B cell (primary cell): ENCODE results near the gene RPS19. TPM values are rescaled to one million over a fixed set of nuclear protein-coding genes. Genes with fewer than 3 reads are reported as not detected.
A peak's percentile ranks its signal among the peaks of the same experiment; 100 is the strongest.

Source experiments
- ATAC-seq: fragments of 200-7000 bp; cut with Tn5 transposase; one replicate; pipeline ENCODE4 v1.10.0; 2021; ENCODE audit warnings: low read depth, mild to moderate bottlenecking, moderate number of reproducible peaks, moderate library complexity
- CTCF ChIA-PET: fragments of 350-600 bp; sonication (Branson Sonifier 250); formaldehyde crosslinking; loops from one replicate; lab custom pipeline; 2021; ENCODE audit warnings: antibody characterized with exemption, inconsistent platforms; lab: Charles Lee
- POLR2A ChIA-PET: fragments of 350-600 bp; sonication (Branson Sonifier 250); formaldehyde crosslinking; loops from one replicate; lab custom pipeline; 2021; ENCODE audit warnings: antibody characterized with exemption; lab: Charles Lee
- DNase-seq: peaks from one replicate; pipeline ENCODE4 v3.0.0; 2013
- H2AFZ ChIP-seq: 2 replicates; pipeline ENCODE4 v1.6.1; 2012; ENCODE audit warnings: mild to moderate bottlenecking, low read depth, low read length; ENCODE audit not compliant: insufficient read depth, poor library complexity, severe bottlenecking
- H3K27ac ChIP-seq, 2 donors: 1 replicate in 1 of 2; 2 replicates in 1 of 2; pipeline ENCODE4 v1.5.1; 2012 to 2013; ENCODE audit warnings: low read length in 2 of 2, mild to moderate bottlenecking in 2 of 2, moderate library complexity in 1 of 2
- H3K27me3 ChIP-seq, 4 experiments: fragments of 200-600 bp in 1 of 4; sonication (generic) in 1 of 4; replicated peaks in 1 of 4; 1 replicate in 2 of 4; 2 replicates in 2 of 4; pipeline versions ENCODE4 v1.6.1 to v1.7.0; 2013 to 2016; ENCODE audit warnings: low read length in 3 of 4, mild to moderate bottlenecking in 2 of 4, mixed read lengths in 1 of 4, moderate library complexity in 1 of 4; ENCODE audit not compliant: insufficient read depth in 4 of 4, control insufficient read depth in 3 of 4; ENCODE audit errors: control extremely low read depth in 1 of 4
- H3K36me3 ChIP-seq, 2 experiments: replicated peaks in 1 of 2; 1 replicate in 1 of 2; 2 replicates in 1 of 2; pipeline versions ENCODE4 v1.6.1 to v1.7.1; 2013; ENCODE audit warnings: low read length in 1 of 2; ENCODE audit not compliant: insufficient read depth in 2 of 2, control insufficient read depth in 1 of 2; ENCODE audit errors: control extremely low read depth in 1 of 2, extremely low read depth in 1 of 2
- H3K4me1 ChIP-seq, 2 donors: fragments of 200-600 bp in 1 of 2; sonication (generic) in 1 of 2; 1 replicate in 1 of 2; 2 replicates in 1 of 2; pipeline versions ENCODE4 v1.5.1 to v1.6.1; 2013 to 2017; ENCODE audit warnings: low read length in 2 of 2; ENCODE audit not compliant: control insufficient read depth in 2 of 2, insufficient read depth in 2 of 2
- H3K4me2 ChIP-seq: replicated peaks from 2 replicates; pipeline ENCODE3; 2012; ENCODE audit warnings: mild to moderate bottlenecking, low read depth, low read length; ENCODE audit not compliant: poor library complexity, severe bottlenecking
- H3K4me3 ChIP-seq, 5 experiments: fragments of 200-600 bp in 1 of 5; sonication (generic) in 1 of 5; 1 replicate in 3 of 5; 2 replicates in 2 of 5; pipeline versions ENCODE4 v1.5.1 to v1.7.0; 2011 to 2016; ENCODE audit warnings: low read length in 4 of 5, mild to moderate bottlenecking in 4 of 5, low read depth in 2 of 5, control low read depth in 1 of 5, moderate library complexity in 1 of 5; ENCODE audit not compliant: insufficient read depth in 1 of 5; ENCODE audit errors: control extremely low read depth in 1 of 5, extremely low read depth in 1 of 5
- H3K79me2 ChIP-seq: fragments of 200-600 bp; sonication (generic); one replicate; pipeline ENCODE4 v1.6.0; 2016; ENCODE audit warnings: low read length; ENCODE audit not compliant: control insufficient read depth, insufficient read depth
- H3K9ac ChIP-seq: fragments of 200-600 bp; sonication (generic); 2 replicates; pipeline ENCODE4 v1.6.1; 2017; ENCODE audit warnings: mild to moderate bottlenecking, low read length, moderate library complexity
- H3K9me3 ChIP-seq, 3 donors: one replicate each; pipeline versions ENCODE4 v1.6.1 to v1.7.1; 2013; ENCODE audit warnings: low read length in 2 of 3; ENCODE audit not compliant: control insufficient read depth in 2 of 3, insufficient read depth in 1 of 3; ENCODE audit errors: control extremely low read depth in 1 of 3
- H4K20me1 ChIP-seq: 2 replicates; pipeline ENCODE4 v1.6.0; 2012; ENCODE audit warnings: mild to moderate bottlenecking, low read length; ENCODE audit not compliant: insufficient read depth, control insufficient read depth, poor library complexity, severe bottlenecking
- H3K27ac Mint-ChIP-seq: one replicate; pipeline ENCODE4 v1.8.0; 2021; ENCODE audit warnings: mixed read lengths
- H3K27me3 Mint-ChIP-seq: one replicate; pipeline ENCODE4 v1.8.0; 2021; ENCODE audit warnings: mixed read lengths
- H3K4me1 Mint-ChIP-seq: one replicate; pipeline ENCODE4 v1.8.0; 2021; ENCODE audit warnings: mixed read lengths
- H3K4me3 Mint-ChIP-seq: one replicate; pipeline ENCODE4 v1.8.0; 2021; ENCODE audit warnings: mixed read lengths
- H3K9me3 Mint-ChIP-seq: one replicate; pipeline ENCODE4 v1.8.0; 2022; ENCODE audit warnings: mixed read lengths; ENCODE audit not compliant: insufficient read depth
- CTCF ChIP-seq: fragments of 200-600 bp; IDR thresholded peaks from one replicate; pipeline ENCODE4 v1.8.0; 2022; ENCODE audit warnings: antibody characterized with exemption, mild to moderate bottlenecking
- EZH2 ChIP-seq: IDR thresholded peaks from 2 replicates; pipeline ENCODE4 v1.6.1; 2012; ENCODE audit warnings: borderline replicate concordance, low read depth, mild to moderate bottlenecking, moderate library complexity, low read length; ENCODE audit not compliant: insufficient read depth, poor library complexity, severe bottlenecking
- WGBS: methylation state at CpG from one replicate; pipeline ENCODE4 v1.1.5; 2013; ENCODE audit warnings: missing lambda C conversion rate; ENCODE audit not compliant: insufficient coverage; 5-methylcytosine and 5-hydroxymethylcytosine counted together
- intact Hi-C: fragments of 100-400 bp; cut with micrococcal nuclease; formaldehyde crosslinking; loops from one replicate; pipeline ENCODE4 v1.10.0; 2022
- polyA plus RNA-seq: library from polyadenylated mRNA; depleted of rRNA; stranded (reverse); fragments of >200 nt; gene quantifications from 2 replicates; pipeline ENCODE4 v1.2.3, GENCODE V29; 2012
- total RNA-seq, 2 donors: library from RNA; stranded (reverse); fragments of 120-200 nt in 1 of 2; gene quantifications; 1 replicate in 1 of 2; 2 replicates in 1 of 2; pipeline versions ENCODE4 v1.2.3 to v1.2.4, GENCODE V29; 2013 to 2022

Gene RPS19
- total and polyA plus RNA-seq, 2 donors (not counting 1 experiment from before 2014, with no cell fraction given): 3,322 to 9,144 TPM

GRCh38 chr19:41905273-41906002 lies 45.4 kb downstream of the RPS19 start:
- H3K27me3 Mint-ChIP-seq: no peaks in the 10 kb centered on the region
- H3K9me3 Mint-ChIP-seq: no peaks in the 10 kb centered on the region
- no peak overlapping the region for H2AFZ ChIP-seq
- H3K9me3 ChIP-seq: no peaks in the 10 kb centered on the region
- H3K27ac ChIP-seq: no peak overlapping the region
- H3K4me1 ChIP-seq: no peaks in the 10 kb centered on the region
- H4K20me1 ChIP-seq: peaks cover 90% of the 10 kb centered on the region
- H3K79me2 ChIP-seq: peaks cover 11% of the 10 kb centered on the region
- ChIA-PET CTCF (interaction anchor here (1.0 kb wide), 2 partner anchors 32 to 43 kb away, joined by 3 read pairs; no protein-coding TSS in a partner anchor), POLR2A (interaction anchor here (0.5 to 1.4 kb wide), 2 partner anchors 17 to 54 kb away, joined by 3 to 11 read pairs; partner anchors contain the start of gene RABAC1)
- no peak overlapping the region for H3K4me3 ChIP-seq
- ATAC-seq (no peak), DNase-seq (no peak)
- peaks cover 4% of the 10 kb centered on the region for H3K4me1 Mint-ChIP-seq
- H3K27ac Mint-ChIP-seq: peak overlapping the region; percentile 46
- H3K4me2 ChIP-seq: no peak overlapping the region
- WGBS: 96% methylated on average over 18 of the region's 24 CpGs
- TF ChIP-seq EZH2: no peak
- TF ChIP-seq CTCF: no peak
- intact Hi-C loops: no loop called here
- no peak overlapping the region for H3K4me3 Mint-ChIP-seq
- H3K9ac ChIP-seq: no peak overlapping the region
- peaks cover 6 to 63% of the 10 kb centered on the region in 2 experiments for H3K36me3 ChIP-seq
- H3K27me3 ChIP-seq: no peaks in the 10 kb centered on the region

GRCh38 chr19:41906271-41906670 lies 46.2 kb downstream of the RPS19 start:
- H3K27me3 ChIP-seq: no peaks in the 10 kb centered on the region
- Mint-ChIP-seq H3K9me3 (no peaks in the 10 kb centered on the region), H3K27ac (no peak overlapping the region), H3K4me3 (no peak overlapping the region), H3K27me3 (no peaks in the 10 kb centered on the region), H3K4me1 (peaks cover 12% of the 10 kb centered on the region)
- peaks cover 6 to 59% of the 10 kb centered on the region in 2 experiments for H3K36me3 ChIP-seq
- no peak overlapping the region for H3K4me3 ChIP-seq
- peaks cover 85% of the 10 kb centered on the region for H4K20me1 ChIP-seq
- no peak overlapping the region for H2AFZ ChIP-seq
- H3K27ac ChIP-seq: no peak overlapping the region
- no peak overlapping the region for H3K9ac ChIP-seq
- DNase-seq: no peak
- no peak overlapping the region for H3K4me2 ChIP-seq
- no peaks in the 10 kb centered on the region for H3K4me1 ChIP-seq
- CTCF ChIA-PET: interaction anchor here (1.0 to 1.1 kb wide), 2 partner anchors 33 kb away, joined by 3 to 5 read pairs; no protein-coding TSS in a partner anchor
- no peak for ATAC-seq
- H3K79me2 ChIP-seq: peaks cover 11% of the 10 kb centered on the region
- 88% methylated on average over 7 of the region's 9 CpGs for WGBS
- H3K9me3 ChIP-seq: no peaks in the 10 kb centered on the region
- POLR2A ChIA-PET: interaction anchor here (0.9 kb wide), 1 partner anchor 1301 kb away, joined by 3 read pairs; no protein-coding TSS in a partner anchor
- TF ChIP-seq EZH2 (no peak), CTCF (no peak)
- intact Hi-C loops: no loop called here
